ENCODE data around the gene NAALAD2. TPM values are rescaled to one million over a fixed set of nuclear protein-coding genes. Genes with fewer than 3 reads are reported as not detected.
"Not testable (repeated sequence)": the region's sequence is repeated elsewhere in the genome, so short reads cannot be mapped to it uniquely, and the experiment has no call there.

The NAALAD2 gene
- polyA plus RNA-seq, 1 donor from 2014 or later: not detected

DNA sequence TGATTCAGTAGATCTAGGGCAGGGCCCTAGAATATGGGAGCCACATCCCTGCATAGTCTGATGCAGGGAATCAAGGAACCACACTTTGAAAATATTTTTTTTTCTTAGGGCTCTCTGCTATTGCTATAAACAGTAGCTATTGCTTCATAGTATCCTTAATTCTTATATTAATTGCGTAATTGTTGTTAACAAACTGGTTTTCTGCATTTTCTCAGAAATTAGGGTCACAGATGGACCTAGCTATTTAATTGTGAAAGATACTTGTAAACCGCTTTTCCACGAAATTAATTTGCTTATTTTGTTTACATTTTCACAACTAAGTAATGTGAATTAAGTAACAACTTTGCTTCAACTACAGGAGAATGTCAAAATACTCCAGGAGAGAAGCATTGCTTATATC, 34.1 kb downstream of the NAALAD2 start:
- Mint-ChIP-seq H3K27me3 (no peaks in the 10 kb centered on the region), H3K27ac (no peak overlapping the region), H3K4me1 (no peaks in the 10 kb centered on the region), H3K9me3 (peaks cover 0 to 5% (median 2%) of the 10 kb centered on the region in 3 donors), H3K36me3 (peaks cover 3% of the 10 kb centered on the region), H3K4me3 (no peak overlapping the region)

DNA sequence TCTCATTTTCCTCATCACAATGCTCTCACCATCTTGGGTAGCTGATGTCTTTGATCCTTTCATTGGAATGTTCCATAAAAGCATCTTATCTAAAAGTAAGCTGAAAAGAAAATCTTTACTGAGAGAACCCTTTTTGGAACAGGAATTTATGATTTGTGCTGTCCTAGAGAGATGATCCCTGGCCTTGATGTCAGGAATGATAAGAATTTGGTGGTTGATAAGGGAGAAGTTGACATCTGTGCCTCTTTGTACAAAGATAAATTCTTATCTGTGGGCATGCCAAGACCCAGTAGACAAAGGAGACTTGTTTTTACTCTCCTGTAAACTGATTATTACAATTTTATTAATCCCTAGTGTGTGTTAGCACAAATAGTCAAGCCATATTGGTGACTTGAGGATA, 36.9 kb downstream of the NAALAD2 start:
- H3K4me3 Mint-ChIP-seq: no peak overlapping the region
- no peaks in the 10 kb centered on the region for H3K27me3 Mint-ChIP-seq
- peaks cover 0 to 2% (median 0%) of the 10 kb centered on the region in 3 donors for H3K9me3 Mint-ChIP-seq
- peaks cover 3% of the 10 kb centered on the region for H3K36me3 Mint-ChIP-seq
- H3K27ac Mint-ChIP-seq: no peak overlapping the region
- H3K4me1 Mint-ChIP-seq: no peaks in the 10 kb centered on the region

DNA sequence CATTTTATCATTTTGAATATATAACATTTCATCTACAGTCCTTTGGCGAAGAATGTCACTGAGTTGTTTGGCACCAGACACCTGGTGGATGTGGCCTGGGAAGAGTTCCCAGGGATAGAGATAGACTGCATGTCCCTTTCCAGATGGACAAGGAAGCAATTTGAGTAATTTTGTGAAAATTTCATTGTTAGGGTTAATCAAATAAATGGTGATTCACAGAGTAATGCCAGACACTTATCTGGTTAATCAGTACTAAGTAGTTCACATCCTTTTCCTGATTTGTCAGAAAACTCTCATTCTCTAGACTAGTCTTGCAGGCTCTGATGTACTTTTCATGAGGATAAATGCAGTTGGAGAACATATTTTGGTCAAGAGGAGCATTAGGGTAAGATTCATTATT, 41.6 kb downstream of the NAALAD2 start:
- no peaks in the 10 kb centered on the region for H3K36me3 Mint-ChIP-seq
- H3K9me3 Mint-ChIP-seq: no peaks in the 10 kb centered on the region

DNA sequence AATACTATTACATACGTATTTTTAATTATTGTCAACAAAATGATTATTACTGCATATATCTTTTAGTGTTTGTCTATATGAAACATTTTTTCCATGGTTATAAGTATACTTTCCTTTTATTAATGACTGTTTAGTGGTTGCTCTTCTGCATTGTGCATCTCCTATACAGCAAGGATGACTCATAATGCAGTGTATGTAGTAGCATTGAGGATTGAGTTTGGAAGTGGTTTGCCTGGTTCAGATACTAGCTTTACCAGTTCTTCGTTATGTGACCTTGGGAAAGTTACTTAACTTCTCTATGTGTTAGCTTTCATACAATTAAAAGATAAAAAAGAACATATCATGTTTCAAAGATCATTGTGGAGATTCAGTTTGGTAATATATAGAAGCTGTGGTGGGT, 44.3 kb downstream of the NAALAD2 start:
- H3K27me3 Mint-ChIP-seq: no peaks in the 10 kb centered on the region
- no peak overlapping the region for H3K4me3 Mint-ChIP-seq
- no peaks in the 10 kb centered on the region for H3K4me1 Mint-ChIP-seq
- H3K27ac Mint-ChIP-seq: no peak overlapping the region
- no peaks in the 10 kb centered on the region for H3K9me3 Mint-ChIP-seq
- H3K36me3 Mint-ChIP-seq: no peaks in the 10 kb centered on the region

More for the DNA sequence above, 41.6 kb downstream of the NAALAD2 start:
- Mint-ChIP-seq H3K27me3 (no peaks in the 10 kb centered on the region), H3K27ac (no peak overlapping the region), H3K4me1 (no peaks in the 10 kb centered on the region), H3K4me3 (no peak overlapping the region)

DNA sequence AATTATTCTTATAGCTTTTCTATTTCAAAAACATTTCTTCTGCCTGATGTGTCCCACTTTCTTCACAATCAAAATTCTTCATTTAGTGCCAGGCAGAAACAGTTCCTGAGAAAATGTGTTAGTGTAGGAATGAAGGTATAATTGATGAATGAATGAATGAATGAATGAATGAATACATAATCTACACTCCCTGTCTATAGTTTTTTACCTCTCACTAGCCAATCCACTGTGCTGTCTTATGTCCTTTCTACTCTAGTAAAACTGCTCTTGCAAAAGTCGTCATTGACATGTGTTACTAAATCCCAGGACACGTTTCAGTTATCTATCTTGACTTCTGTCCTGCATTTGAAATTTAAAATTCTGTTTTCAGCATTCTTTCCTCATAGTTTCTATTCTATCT, 45.5 kb downstream of the NAALAD2 start:
- no peaks in the 10 kb centered on the region for H3K9me3 Mint-ChIP-seq
- no peaks in the 10 kb centered on the region for H3K36me3 Mint-ChIP-seq
- no peaks in the 10 kb centered on the region for H3K4me1 Mint-ChIP-seq
- H3K27ac Mint-ChIP-seq: no peak overlapping the region
- no peaks in the 10 kb centered on the region for H3K27me3 Mint-ChIP-seq
- no peak overlapping the region for H3K4me3 Mint-ChIP-seq

DNA sequence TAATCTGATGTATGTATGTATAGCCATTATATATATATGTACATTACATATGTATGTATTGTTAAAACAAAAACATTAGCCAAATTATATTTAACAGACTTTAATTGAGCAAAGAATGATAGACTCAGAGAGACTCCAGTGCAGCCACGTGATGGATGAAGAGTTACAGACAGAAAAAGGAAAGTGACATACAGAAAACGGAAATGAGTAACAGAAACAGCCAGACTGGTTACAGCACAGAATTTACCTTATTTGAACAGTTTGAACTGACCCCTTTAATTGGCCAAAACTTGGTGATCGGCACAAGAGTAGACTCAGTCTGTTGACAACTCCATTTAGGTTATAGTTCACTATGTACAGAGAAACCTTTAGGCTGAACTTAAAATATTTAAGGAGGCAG, 53.4 kb downstream of the NAALAD2 start:
- peaks cover 4% of the 10 kb centered on the region for H3K36me3 Mint-ChIP-seq
- no peaks in the 10 kb centered on the region for H3K9me3 Mint-ChIP-seq
- H3K27ac Mint-ChIP-seq: no peak overlapping the region
- no peak overlapping the region for H3K4me3 Mint-ChIP-seq
- peaks cover 0 to 1% (median 0%) of the 10 kb centered on the region in 3 donors for H3K4me1 Mint-ChIP-seq
- no peaks in the 10 kb centered on the region for H3K27me3 Mint-ChIP-seq

DNA sequence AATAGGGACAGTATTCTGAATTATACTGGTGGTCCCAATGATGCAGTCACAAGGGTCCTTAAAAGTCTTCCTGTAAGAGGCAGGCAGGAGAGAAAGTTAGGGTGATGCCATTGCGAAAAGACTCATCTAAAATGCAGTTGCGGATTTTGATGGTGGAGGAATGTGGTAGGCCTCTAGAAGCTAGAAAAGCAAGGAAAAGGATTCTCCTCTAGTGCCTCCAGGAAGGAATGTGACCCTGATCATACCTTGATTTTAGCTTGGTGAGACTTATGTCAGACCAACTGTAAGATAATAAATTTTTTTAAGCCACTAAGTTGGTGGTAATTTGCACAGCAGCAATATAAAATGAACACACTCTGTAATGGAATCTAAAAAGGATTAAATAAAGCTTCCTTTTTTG, 54.5 kb downstream of the NAALAD2 start:
- Mint-ChIP-seq H3K27ac (no peak overlapping the region), H3K4me1 (peaks cover 0 to 1% (median 0%) of the 10 kb centered on the region in 3 donors), H3K27me3 (no peaks in the 10 kb centered on the region), H3K4me3 (no peak overlapping the region), H3K9me3 (no peaks in the 10 kb centered on the region), H3K36me3 (peaks cover 4% of the 10 kb centered on the region)

DNA sequence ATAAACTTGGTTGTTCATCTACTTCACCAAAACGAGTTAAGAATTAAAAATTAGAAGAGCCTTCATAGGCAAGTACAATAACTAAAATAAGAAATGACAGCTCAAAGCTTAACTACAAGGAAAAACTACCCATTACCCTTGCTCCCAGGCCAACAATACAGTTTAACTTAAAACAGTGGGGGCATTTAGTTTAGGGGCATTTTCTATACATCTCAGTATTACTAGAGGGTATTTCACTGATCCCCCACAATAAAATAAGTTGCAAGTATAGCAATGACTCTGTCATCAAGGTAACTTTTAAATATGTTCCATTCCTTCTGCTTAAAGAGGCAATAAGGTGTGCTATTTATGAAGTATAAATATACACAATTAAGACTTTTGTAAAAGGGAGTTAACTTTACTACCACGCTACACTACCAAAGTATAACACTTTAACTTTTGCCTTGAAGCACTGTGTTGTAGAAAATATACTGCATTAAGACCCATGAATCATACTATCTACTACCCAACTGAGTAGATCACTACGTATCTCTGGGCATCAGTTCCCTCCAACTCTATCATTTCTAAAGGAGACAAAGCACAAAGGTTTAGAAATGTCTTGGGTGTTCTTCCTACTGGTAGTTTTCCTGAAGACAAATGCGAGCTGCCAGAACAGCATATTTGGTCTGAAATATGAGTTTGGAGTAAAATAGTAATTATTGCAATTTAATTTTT, 58.6 kb downstream of the NAALAD2 start:
- no peak overlapping the region for H3K27ac Mint-ChIP-seq
- H3K36me3 Mint-ChIP-seq: peaks cover 2% of the 10 kb centered on the region
- H3K4me3 Mint-ChIP-seq: no peak overlapping the region
- H3K4me1 Mint-ChIP-seq: peaks cover 0 to 1% (median 0%) of the 10 kb centered on the region in 3 donors
- H3K27me3 Mint-ChIP-seq: no peaks in the 10 kb centered on the region
- H3K9me3 Mint-ChIP-seq: no peaks in the 10 kb centered on the region

DNA sequence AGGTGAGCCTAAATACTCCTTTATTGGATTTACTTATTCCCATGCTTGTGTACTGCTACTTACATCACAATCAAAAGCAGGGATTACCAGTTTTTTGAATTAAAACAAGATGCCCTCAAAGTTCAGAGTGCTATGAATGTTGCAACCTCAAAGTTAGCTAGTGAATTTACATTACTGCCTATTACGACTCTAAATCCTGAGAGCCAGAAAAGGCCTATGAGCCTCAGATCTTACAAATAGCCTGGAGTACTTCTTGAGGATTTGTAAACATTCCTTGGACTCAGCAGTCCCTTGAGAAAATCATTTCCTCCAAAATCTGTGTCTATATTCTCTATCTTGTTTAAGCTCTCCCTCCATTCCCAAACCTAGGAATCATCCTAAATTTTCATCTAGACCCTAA, 62.9 kb downstream of the NAALAD2 start:
- H3K27ac Mint-ChIP-seq: no peak overlapping the region
- H3K27me3 Mint-ChIP-seq: no peaks in the 10 kb centered on the region
- H3K4me3 Mint-ChIP-seq: no peak overlapping the region
- no peaks in the 10 kb centered on the region for H3K9me3 Mint-ChIP-seq
- no peaks in the 10 kb centered on the region for H3K36me3 Mint-ChIP-seq
- no peaks in the 10 kb centered on the region for H3K4me1 Mint-ChIP-seq

DNA sequence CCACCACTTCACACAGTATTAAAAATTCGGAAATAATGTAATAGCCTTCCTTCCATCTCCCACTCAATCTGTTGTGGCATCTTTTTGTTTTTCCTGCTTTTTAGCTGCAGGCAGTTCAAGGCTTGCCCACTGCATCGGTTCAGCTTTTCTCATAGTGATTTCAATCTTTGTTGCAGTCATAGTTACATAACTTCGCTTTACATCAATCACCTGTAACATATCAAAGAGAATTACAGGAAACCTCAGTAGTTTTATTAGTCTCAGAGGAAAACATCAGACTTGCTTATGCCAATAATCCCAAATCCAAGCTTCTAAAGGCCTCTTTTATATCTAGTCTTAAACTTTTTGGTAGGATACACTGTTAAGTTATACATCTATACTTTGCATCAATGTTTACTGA, 67.9 kb downstream of the NAALAD2 start:
- Mint-ChIP-seq H3K27ac (peak overlapping the region in 2 of 3 donors; percentile 15 to 64), H3K27me3 (no peaks in the 10 kb centered on the region), H3K4me1 (peaks cover 1 to 5% (median 3%) of the 10 kb centered on the region in 3 donors), H3K36me3 (no peaks in the 10 kb centered on the region), H3K4me3 (no peak overlapping the region), H3K9me3 (no peaks in the 10 kb centered on the region)

DNA sequence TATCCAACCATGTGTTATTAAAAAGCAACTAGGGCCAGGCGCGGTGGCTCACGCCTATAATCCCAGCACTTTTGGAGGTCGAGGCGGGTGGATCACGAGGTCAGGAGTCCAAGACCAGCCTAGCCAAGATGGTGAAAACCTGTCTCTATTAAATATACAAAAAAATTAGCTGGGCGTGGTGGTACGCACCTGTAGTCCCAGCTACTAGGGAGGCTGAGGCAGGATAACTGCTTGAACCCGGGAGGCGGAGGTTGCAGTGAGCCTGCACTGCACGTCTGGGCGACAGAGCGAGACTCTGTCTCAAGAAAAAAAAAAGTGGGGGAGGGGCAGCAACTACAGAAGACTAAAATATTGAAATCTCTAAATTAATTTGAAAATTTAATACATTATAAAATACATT, 69.9 kb downstream of the NAALAD2 start:
- Mint-ChIP-seq H3K27ac (no peak overlapping the region), H3K4me1 (peaks cover 1 to 5% (median 3%) of the 10 kb centered on the region in 3 donors), H3K27me3 (no peaks in the 10 kb centered on the region), H3K9me3 (no peaks in the 10 kb centered on the region), H3K36me3 (no peaks in the 10 kb centered on the region), H3K4me3 (no peak overlapping the region)

DNA sequence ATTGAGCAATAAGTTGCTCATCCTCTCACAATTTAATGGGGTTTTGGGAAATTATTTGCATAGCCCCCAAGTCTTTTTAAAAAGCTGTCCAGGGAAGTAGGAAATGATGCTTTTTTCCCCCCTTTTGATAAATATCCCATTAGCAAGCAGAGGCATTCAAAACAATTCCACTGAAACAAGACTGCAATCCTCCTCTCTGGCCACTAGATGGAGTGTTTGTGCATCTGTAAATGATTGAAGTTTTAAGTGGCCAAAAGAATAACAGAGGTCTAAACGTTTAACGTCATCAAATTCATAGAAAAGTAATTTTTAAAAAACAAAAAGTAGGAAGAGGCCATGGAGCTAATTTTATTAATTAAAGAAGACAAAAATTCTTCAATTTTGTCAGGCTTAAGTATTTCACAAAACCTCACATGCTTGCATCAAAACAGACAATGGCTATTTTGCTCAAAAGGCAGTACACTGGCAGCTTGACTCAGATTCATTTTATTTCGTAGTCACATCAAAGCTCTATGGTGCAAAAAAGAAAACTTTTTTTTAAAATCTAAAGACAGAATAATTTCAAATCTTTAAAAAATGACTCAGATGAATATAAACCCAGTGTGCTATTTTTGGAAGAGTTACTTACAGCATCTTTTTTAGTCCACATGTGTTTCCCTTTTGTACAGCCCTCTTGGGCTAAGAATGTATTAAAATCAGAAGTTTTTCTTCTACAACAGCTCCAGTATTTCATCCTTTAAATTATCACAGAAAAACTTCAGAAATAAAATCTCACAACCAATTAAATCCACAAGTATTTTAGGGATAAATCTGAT, 70.6 kb downstream of the NAALAD2 start:
- H3K27me3 Mint-ChIP-seq: no peaks in the 10 kb centered on the region
- H3K9me3 Mint-ChIP-seq: no peaks in the 10 kb centered on the region
- peaks cover 2% of the 10 kb centered on the region for H3K36me3 Mint-ChIP-seq
- no peak overlapping the region for H3K4me3 Mint-ChIP-seq
- peak overlapping the region in 1 of 3 donors; percentile 8 for H3K27ac Mint-ChIP-seq
- peaks cover 1 to 5% (median 3%) of the 10 kb centered on the region in 3 donors for H3K4me1 Mint-ChIP-seq

DNA sequence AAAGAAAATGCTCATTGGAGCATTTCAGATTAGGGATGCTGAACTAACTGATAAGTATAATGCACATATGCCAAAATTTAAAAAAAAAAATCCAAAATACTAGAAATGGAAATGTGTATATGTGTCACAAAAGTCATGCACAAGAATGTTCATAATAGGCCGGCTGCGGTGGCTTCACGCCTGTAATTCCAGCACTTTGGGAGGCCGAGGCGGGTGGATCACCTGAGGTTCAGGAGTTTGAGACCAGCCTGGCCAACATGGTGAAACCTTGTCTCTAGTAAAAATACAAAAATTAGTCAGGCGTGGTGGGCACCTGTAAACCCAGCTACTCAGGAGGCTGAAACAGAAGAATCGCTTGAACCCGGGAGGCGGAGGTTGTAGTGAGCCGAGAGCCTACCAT, 73.5 kb downstream of the NAALAD2 start:
- H3K9me3 Mint-ChIP-seq, H3K27ac Mint-ChIP-seq, H3K36me3 Mint-ChIP-seq, H3K4me3 Mint-ChIP-seq, H3K27me3 Mint-ChIP-seq, H3K4me1 Mint-ChIP-seq: not testable (repeated sequence)

DNA sequence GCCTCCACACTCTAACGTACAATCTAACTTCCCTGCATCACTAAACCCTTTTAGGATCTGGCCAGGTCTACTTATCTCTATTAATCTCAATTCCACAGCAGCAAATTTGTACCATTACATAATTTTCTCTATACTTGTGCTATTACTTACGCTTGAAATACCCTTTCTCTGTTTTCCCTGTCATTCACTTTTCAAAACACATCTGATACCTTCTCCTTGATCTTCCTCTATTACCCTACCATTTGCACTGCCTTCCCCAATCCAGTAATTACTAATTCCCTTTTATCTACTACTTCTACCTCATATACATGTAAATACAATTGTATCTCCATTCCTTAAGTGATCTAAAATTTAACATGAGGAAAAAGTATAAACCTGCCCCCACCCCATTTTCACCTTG, 74.4 kb downstream of the NAALAD2 start:
- H3K36me3 Mint-ChIP-seq: peaks cover 2% of the 10 kb centered on the region
- H3K9me3 Mint-ChIP-seq: no peaks in the 10 kb centered on the region
- peak overlapping the region in 1 of 3 donors; percentile 15 for H3K27ac Mint-ChIP-seq
- peaks cover 1 to 5% (median 5%) of the 10 kb centered on the region in 3 donors for H3K4me1 Mint-ChIP-seq
- no peak overlapping the region for H3K4me3 Mint-ChIP-seq
- no peaks in the 10 kb centered on the region for H3K27me3 Mint-ChIP-seq

DNA sequence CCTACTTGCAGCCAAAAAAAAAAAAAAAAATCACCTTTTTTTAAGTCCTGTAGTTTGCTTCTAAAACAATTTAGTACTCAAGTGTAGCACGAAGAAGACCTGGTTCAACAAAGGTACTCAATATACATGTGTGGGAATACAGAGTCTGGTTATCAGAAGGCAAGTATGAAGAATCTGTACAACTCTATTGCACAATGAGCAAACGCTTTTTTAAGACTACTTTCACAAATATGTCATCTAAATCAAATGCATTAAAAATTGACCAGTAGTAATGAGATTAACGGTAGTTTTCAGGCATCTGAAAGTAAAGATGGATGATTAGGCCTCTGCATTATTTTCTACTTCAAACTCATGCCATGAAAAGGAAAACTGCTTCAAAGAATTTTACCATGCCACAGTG, 78.9 kb downstream of the NAALAD2 start:
- Mint-ChIP-seq H3K4me3 (no peak overlapping the region), H3K27ac (no peak overlapping the region), H3K36me3 (peaks cover 2% of the 10 kb centered on the region), H3K4me1 (peaks cover 4 to 16% (median 8%) of the 10 kb centered on the region in 3 donors), H3K27me3 (no peaks in the 10 kb centered on the region), H3K9me3 (no peaks in the 10 kb centered on the region)

DNA sequence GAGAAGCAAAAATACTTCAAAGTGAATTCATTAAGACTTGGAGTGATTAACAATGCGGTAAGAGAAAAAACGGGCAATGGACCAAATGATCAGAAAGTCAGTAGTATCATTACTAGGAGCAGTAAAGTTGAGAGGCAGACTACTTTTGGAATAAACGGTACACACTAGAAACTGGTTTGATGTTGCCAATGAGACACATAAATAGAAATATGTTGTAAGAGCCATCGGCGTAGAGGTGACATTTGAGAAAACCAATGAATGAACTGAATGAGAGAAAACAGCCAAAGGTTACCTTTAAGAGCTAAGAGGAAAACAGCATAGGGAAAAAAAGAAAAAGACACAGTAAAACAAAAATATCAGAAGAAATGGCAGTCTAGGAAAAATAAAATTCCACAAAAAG, 82.1 kb downstream of the NAALAD2 start:
- Mint-ChIP-seq H3K9me3 (peaks cover 0 to 5% (median 0%) of the 10 kb centered on the region in 3 donors), H3K27me3 (no peaks in the 10 kb centered on the region), H3K36me3 (peaks cover 2% of the 10 kb centered on the region), H3K4me3 (peak overlapping the region in 1 of 4 donors; percentile 12), H3K27ac (peak overlapping the region in 2 of 3 donors; percentile 25 to 53), H3K4me1 (peaks cover 31 to 46% (median 34%) of the 10 kb centered on the region in 3 donors)

Measured in IgD-negative memory B cell (primary cell).